ENCODE measurements around the gene PDLIM1. TPM values are rescaled to one million over a fixed set of nuclear protein-coding genes. Genes with fewer than 3 reads are reported as not detected.

PDLIM1 gene
- total RNA-seq, 1 experiment from 2014 or later, result 98.1 TPM

DNA sequence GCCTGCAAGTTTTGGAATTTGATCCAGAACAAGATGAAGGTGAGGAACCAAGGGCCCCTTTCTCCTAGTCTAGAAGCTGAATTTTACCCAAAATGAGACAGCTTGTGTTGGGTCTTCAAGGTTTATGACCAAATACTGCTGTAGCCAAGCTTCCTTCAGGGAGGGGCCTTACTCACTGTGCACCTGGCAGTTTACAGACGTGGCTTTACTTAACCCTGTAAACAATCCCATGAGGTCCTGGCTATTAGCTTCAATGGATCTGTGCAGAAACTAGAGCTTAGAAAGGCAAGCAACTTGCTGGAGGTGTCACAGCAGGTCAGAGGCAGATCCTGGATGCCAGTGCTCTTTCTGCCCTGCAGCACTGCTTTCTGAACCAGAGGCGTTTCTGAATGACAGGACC lies 46.7 kb downstream of the PDLIM1 start:
- H3K27ac Mint-ChIP-seq (ENCODE audit: low read depth, unreplicated experiment), result no peak overlapping the region
- CTCF ChIA-PET, result interaction anchor here (0.6 to 18.9 kb wide), 36 partner anchors 9 to 615 kb away, joined by 3 to 713 read pairs (median 10); partner anchors contain the start of gene ACSM6

DNA sequence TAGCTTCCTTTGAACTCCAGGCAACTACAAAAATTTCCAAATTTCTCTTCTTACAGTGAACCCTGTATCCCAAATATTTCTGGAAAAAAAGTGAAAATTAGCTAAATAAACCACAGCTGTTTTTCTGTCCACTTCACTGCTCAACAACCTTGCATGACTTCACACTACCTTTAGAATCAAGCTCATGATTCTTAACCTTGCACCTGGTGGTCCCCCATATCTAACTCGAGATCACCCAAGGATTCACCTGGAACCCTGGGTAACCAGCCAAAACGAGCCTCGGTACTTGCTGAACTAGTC lies 47.5 kb downstream of the PDLIM1 start:
- H3K27ac Mint-ChIP-seq (ENCODE audit: low read depth, unreplicated experiment), result no peak overlapping the region
- no peaks in the 10 kb centered on the region for H3K27me3 Mint-ChIP-seq (ENCODE audit: insufficient read depth, unreplicated experiment)
- intact Hi-C loops (cut with micrococcal nuclease), result loop anchor here (1.0 to 5.0 kb wide), 6 partner anchors 35 to 613 kb away; no protein-coding TSS in a partner anchor
- H3K36me3 Mint-ChIP-seq (ENCODE audit: insufficient read depth, unreplicated experiment), result peaks cover 56% of the 10 kb centered on the region
- no TSS peak for BruUV-seq (replicated peaks)
- ChIA-PET CTCF (interaction anchor here (0.6 to 18.9 kb wide), 62 partner anchors 9 to 626 kb away, joined by 3 to 713 read pairs (median 5); partner anchors contain the start of gene ACSM6), POLR2A (interaction anchor here (0.5 to 0.7 kb wide), 3 partner anchors 47 to 117 kb away, joined by 3 to 4 read pairs (median 3); partner anchors contain the start of gene PDLIM1)
- peaks cover 15% of the 10 kb centered on the region for H3K4me1 Mint-ChIP-seq (ENCODE audit: insufficient read depth, unreplicated experiment)
- no peak for DNase-seq (ENCODE audit: unreplicated experiment)
- no peak overlapping the region for H3K4me3 Mint-ChIP-seq (ENCODE audit: unreplicated experiment)
- H3K9me3 Mint-ChIP-seq (ENCODE audit: unreplicated experiment), result no peaks in the 10 kb centered on the region
- TF ChIP-seq, protein P1, sequence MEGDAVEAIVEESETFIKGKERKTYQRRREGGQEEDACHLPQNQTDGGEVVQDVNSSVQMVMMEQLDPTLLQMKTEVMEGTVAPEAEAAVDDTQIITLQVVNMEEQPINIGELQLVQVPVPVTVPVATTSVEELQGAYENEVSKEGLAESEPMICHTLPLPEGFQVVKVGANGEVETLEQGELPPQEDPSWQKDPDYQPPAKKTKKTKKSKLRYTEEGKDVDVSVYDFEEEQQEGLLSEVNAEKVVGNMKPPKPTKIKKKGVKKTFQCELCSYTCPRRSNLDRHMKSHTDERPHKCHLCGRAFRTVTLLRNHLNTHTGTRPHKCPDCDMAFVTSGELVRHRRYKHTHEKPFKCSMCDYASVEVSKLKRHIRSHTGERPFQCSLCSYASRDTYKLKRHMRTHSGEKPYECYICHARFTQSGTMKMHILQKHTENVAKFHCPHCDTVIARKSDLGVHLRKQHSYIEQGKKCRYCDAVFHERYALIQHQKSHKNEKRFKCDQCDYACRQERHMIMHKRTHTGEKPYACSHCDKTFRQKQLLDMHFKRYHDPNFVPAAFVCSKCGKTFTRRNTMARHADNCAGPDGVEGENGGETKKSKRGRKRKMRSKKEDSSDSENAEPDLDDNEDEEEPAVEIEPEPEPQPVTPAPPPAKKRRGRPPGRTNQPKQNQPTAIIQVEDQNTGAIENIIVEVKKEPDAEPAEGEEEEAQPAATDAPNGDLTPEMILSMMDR (IDR thresholded peaks at IDR 0.05; ENCODE audit: unreplicated experiment), result no peak

More for the DNA sequence above, 46.7 kb downstream of the PDLIM1 start:
- no peak for DNase-seq (ENCODE audit: unreplicated experiment)
- no TSS peak for BruUV-seq (replicated peaks)
- Mint-ChIP-seq H3K9me3 (ENCODE audit: unreplicated experiment) (no peaks in the 10 kb centered on the region), H3K4me1 (ENCODE audit: insufficient read depth, unreplicated experiment) (peaks cover 21% of the 10 kb centered on the region), H3K4me3 (ENCODE audit: unreplicated experiment) (no peak overlapping the region), H3K36me3 (ENCODE audit: insufficient read depth, unreplicated experiment) (peaks cover 56% of the 10 kb centered on the region), H3K27me3 (ENCODE audit: insufficient read depth, unreplicated experiment) (no peaks in the 10 kb centered on the region)
- POLR2A ChIA-PET, result interaction anchor here (0.6 kb wide), 1 partner anchor 31 kb away, joined by 3 read pairs; no protein-coding TSS in a partner anchor
- TF ChIP-seq, protein P1 (IDR thresholded peaks at IDR 0.05; ENCODE audit: unreplicated experiment), result no peak
- intact Hi-C loops (cut with micrococcal nuclease), result loop anchor here (5.0 kb wide), 1 partner anchor 282 kb away; no protein-coding TSS in a partner anchor

DNA sequence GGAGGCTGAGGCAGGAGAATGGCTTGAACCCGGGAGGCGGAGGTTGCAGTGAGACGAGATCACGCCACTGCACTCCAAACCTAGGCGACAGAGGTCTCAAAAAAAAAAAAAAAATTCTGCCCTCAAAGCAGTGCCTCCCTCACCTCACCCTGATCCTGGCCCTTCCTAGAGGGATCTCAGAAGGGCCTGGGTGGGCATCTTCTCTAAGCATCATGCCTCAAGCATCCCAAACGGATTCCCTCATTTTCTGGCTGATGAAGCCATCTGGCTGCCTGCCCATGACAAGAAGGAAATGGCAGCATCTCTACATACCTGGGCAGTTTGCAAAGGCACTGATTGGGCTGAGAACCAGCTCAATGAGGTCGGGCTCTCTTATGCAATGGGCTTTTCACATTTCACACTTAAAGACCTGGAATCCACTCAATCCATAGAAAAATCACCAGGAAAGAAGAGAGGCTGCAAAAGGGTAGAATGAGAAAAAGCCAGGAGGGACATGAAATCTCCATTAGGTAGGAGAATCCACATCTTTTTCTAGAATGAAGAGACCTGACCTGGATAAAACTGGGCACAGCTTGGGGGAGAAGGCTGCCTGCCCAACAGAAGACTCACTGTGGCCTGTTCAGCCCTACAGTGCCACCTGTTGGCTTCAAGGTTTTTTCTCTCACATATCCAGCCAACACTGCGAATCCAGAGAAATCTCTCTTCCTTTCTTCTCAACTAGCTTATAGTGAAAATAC lies 48.1 kb downstream of the PDLIM1 start:
- intact Hi-C loops (cut with micrococcal nuclease), result loop anchor here (1.0 to 5.0 kb wide), 6 partner anchors 34 to 612 kb away; no protein-coding TSS in a partner anchor
- no peak overlapping the region for H3K4me3 Mint-ChIP-seq (ENCODE audit: unreplicated experiment)
- TF ChIP-seq, protein P1 (IDR thresholded peaks at IDR 0.05; ENCODE audit: unreplicated experiment), result peak; percentile 87
- CTCF ChIA-PET, result interaction anchor here (0.5 to 18.9 kb wide), 66 partner anchors 9 to 1103 kb away, joined by 3 to 713 read pairs (median 4); partner anchors contain the start of gene ACSM6
- no TSS peak for BruUV-seq (replicated peaks)
- DNase-seq (ENCODE audit: unreplicated experiment), result peak; percentile 71
- no peaks in the 10 kb centered on the region for H3K27me3 Mint-ChIP-seq (ENCODE audit: insufficient read depth, unreplicated experiment)
- no peak overlapping the region for H3K27ac Mint-ChIP-seq (ENCODE audit: low read depth, unreplicated experiment)
- H3K9me3 Mint-ChIP-seq (ENCODE audit: unreplicated experiment), result no peaks in the 10 kb centered on the region
- peaks cover 53% of the 10 kb centered on the region for H3K36me3 Mint-ChIP-seq (ENCODE audit: insufficient read depth, unreplicated experiment)
- POLR2A ChIA-PET, result interaction anchor here (0.7 to 0.8 kb wide), 3 partner anchors 48 to 120 kb away, joined by 3 to 4 read pairs (median 3); partner anchors contain the start of gene PDLIM1
- H3K4me1 Mint-ChIP-seq (ENCODE audit: insufficient read depth, unreplicated experiment), result peaks cover 10% of the 10 kb centered on the region

DNA sequence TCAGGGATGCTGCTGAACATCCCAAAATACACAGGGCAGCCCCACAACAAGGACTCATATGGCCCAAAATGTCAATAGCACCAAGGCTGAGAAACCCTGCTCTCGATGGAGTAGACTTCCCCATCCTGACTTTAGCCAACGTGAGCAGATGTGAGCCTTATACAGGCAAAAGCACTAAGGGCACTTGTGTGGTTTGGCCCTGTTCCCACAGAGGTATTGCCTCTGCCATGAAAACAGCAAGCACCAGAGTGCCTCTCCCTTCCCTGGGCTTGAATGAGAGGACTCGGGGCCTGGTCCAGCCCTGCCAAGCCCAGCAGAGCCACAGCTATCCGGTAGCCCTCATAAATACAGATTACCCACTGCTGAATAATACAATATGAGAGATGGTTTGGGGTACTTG lies 49.3 kb downstream of the PDLIM1 start:
- H3K27me3 Mint-ChIP-seq (ENCODE audit: insufficient read depth, unreplicated experiment), result no peaks in the 10 kb centered on the region
- no peak overlapping the region for H3K4me3 Mint-ChIP-seq (ENCODE audit: unreplicated experiment)
- no peak overlapping the region for H3K27ac Mint-ChIP-seq (ENCODE audit: low read depth, unreplicated experiment)
- no TSS peak for BruUV-seq (replicated peaks)
- CTCF ChIA-PET, result interaction anchor here (0.6 to 18.9 kb wide), 8 partner anchors 31 to 612 kb away, joined by 3 to 713 read pairs (median 12); no protein-coding TSS in a partner anchor
- DNase-seq (ENCODE audit: unreplicated experiment), result peak; percentile 45
- intact Hi-C loops (cut with micrococcal nuclease), result loop anchor here (5.0 kb wide), 1 partner anchor 279 kb away; no protein-coding TSS in a partner anchor
- peaks cover 2% of the 10 kb centered on the region for H3K4me1 Mint-ChIP-seq (ENCODE audit: insufficient read depth, unreplicated experiment)
- POLR2A ChIA-PET, result interaction anchor here (1.0 kb wide), 1 partner anchor 8 kb away, joined by 4 read pairs; no protein-coding TSS in a partner anchor
- TF ChIP-seq, protein P1 (IDR thresholded peaks at IDR 0.05; ENCODE audit: unreplicated experiment), result no peak
- H3K36me3 Mint-ChIP-seq (ENCODE audit: insufficient read depth, unreplicated experiment), result peaks cover 52% of the 10 kb centered on the region
- H3K9me3 Mint-ChIP-seq (ENCODE audit: unreplicated experiment), result no peaks in the 10 kb centered on the region

Data from MCF 10A (cell line).